ENCODE measurements around the gene RNASE7.

- TF ChIP-seq CTCF (IDR thresholded peaks at IDR 0.05; ENCODE audit: insufficient read depth, low read depth, low read length) (no peak), EZH2 (IDR thresholded peaks at IDR 0.05; ENCODE audit: insufficient read depth, low read length) (no peak)
Observed at GRCh38 chr14:21058903-21059302, 16.7 kb downstream of the RNASE7 start.

Measured in astrocyte (in vitro differentiated cells and primary cell).